Measurements from ENCODE around the gene HS3ST5.

DNA sequence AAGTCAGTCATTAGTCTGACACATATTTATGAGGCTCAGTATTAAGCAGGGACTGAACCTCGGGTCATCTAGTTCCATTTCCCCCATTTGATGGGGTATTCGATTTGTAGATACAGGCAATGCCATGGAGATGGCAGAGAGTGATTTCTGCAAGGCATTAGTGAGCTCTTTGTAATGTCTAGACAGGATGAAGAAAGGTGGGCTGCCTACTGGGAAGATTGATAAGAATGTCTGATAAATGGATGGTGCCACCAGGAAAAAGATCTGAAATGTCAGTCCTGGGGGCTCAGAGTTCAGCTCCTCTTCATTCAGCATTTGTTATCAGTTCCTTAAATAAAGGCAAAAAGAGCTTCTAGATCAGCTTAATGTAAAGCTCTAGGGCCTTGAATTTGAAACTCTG, 51.4 kb downstream of the HS3ST5 start:
- TF ChIP-seq, protein P1, sequence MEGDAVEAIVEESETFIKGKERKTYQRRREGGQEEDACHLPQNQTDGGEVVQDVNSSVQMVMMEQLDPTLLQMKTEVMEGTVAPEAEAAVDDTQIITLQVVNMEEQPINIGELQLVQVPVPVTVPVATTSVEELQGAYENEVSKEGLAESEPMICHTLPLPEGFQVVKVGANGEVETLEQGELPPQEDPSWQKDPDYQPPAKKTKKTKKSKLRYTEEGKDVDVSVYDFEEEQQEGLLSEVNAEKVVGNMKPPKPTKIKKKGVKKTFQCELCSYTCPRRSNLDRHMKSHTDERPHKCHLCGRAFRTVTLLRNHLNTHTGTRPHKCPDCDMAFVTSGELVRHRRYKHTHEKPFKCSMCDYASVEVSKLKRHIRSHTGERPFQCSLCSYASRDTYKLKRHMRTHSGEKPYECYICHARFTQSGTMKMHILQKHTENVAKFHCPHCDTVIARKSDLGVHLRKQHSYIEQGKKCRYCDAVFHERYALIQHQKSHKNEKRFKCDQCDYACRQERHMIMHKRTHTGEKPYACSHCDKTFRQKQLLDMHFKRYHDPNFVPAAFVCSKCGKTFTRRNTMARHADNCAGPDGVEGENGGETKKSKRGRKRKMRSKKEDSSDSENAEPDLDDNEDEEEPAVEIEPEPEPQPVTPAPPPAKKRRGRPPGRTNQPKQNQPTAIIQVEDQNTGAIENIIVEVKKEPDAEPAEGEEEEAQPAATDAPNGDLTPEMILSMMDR (IDR thresholded peaks at IDR 0.05) = no peak
- TF ChIP-seq EP300 (IDR thresholded peaks at IDR 0.05) (no peak), POLR2A (IDR thresholded peaks at IDR 0.05) (no peak), POLR2AphosphoS5 (IDR thresholded peaks at IDR 0.05) (no peak)

All from stomach (tissue), 4 donors.